ENCODE data around the gene PREX1. TPM values are rescaled to one million over a fixed set of nuclear protein-coding genes. Genes with fewer than 3 reads are reported as not detected.

PREX1 gene
- total and polyA plus RNA-seq, 2 donors (not counting 3 experiments of a cell fraction or from before 2014, with no cell fraction given): 51.3 to 72.9 TPM

GRCh38 chr20:48681873-48682426 is 145.8 kb downstream of the PREX1 start:
- Histone ChIP-seq H3K9me1 (replicated peaks; ENCODE audit: control insufficient read depth, extremely low read depth, insufficient read depth, low read length) (no peaks in the 10 kb centered on the region), H2AFZ (ENCODE audit: low read depth, low read length) (no peak overlapping the region), H3K4me3 (replicated peaks in 1 of 3; ENCODE audit: insufficient read depth in 1 of 3, low read depth in 1 of 3, low read length in 3 of 3) (no peak overlapping the region), H3K27ac (ENCODE audit: insufficient read depth, low read depth, low read length) (peak overlapping the region; percentile 34), H4K20me1 (replicated peaks; ENCODE audit: control insufficient read depth, extremely low read depth, insufficient read depth, low read length) (no peaks in the 10 kb centered on the region), H3K9me3 (replicated peaks; ENCODE audit: control insufficient read depth, insufficient read depth, low read length) (no peaks in the 10 kb centered on the region), H3K27me3 (ENCODE audit: control insufficient read depth in 2 of 2, insufficient read depth in 2 of 2, low read length in 2 of 2) (no peaks in the 10 kb centered on the region), H3K4me1 (ENCODE audit: control insufficient read depth, extremely low read depth, insufficient read depth, low read length) (peaks cover 51% of the 10 kb centered on the region), H3K79me2 (ENCODE audit: control insufficient read depth, insufficient read depth, low read length) (no peaks in the 10 kb centered on the region), H3K4me2 (ENCODE audit: insufficient read depth, low read length) (peak overlapping the region; percentile 33), H3K36me3 (ENCODE audit: control insufficient read depth in 2 of 2, extremely low read depth in 1 of 2, insufficient read depth in 2 of 2, low read length in 2 of 2) (peaks cover 12 to 14% of the 10 kb centered on the region in 2 experiments), H3K9ac (replicated peaks; ENCODE audit: extremely low read depth, insufficient read depth, low read length) (no peak overlapping the region)
- ChIA-PET CTCF (interaction anchor here (1.0 to 3.4 kb wide), 7 partner anchors 8 to 223 kb away, joined by 3 to 21 read pairs (median 8); no protein-coding TSS in a partner anchor), POLR2A (no interaction called here)
- TF ChIP-seq POLR2A (IDR thresholded peaks at IDR 0.05; ENCODE audit: low read depth, low read length): no peak
- dilution Hi-C loops (cut with MboI; ENCODE audit: extremely low pct_ligation_motif_present, low sequenced_read_pairs) (no loop called here), intact Hi-C loops (cut with micrococcal nuclease) (loop anchor here (1.0 to 5.0 kb wide), 3 partner anchors 12 to 145 kb away; partner anchors contain the start of gene PREX1)
- no peak for DNase-seq (ENCODE audit: low read depth, low spot score)
- FAIRE-seq: no peak
- no TSS peak for BruUV-seq (replicated peaks)

- H4K20me1 ChIP-seq (replicated peaks; ENCODE audit: control insufficient read depth, extremely low read depth, insufficient read depth, low read length): no peaks in the 10 kb centered on the region
- H3K36me3 ChIP-seq (ENCODE audit: control insufficient read depth in 2 of 2, extremely low read depth in 1 of 2, insufficient read depth in 2 of 2, low read length in 2 of 2): peaks cover 12 to 21% of the 10 kb centered on the region in 2 experiments
- TF ChIP-seq MYC (IDR thresholded peaks at IDR 0.05; ENCODE audit: low read depth, low read length): no peak
- no peak for TF ChIP-seq EZH2 (IDR thresholded peaks at IDR 0.05; ENCODE audit: borderline replicate concordance, low read depth, low read length, severe bottlenecking)
- TF ChIP-seq JUN (IDR thresholded peaks at IDR 0.05; ENCODE audit: borderline replicate concordance, insufficient read depth, insufficient read length, low read depth): no peak
- TF ChIP-seq POLR2AphosphoS5 (IDR thresholded peaks at IDR 0.05; ENCODE audit: insufficient read depth, low read depth, low read length): no peak
- no peak for TF ChIP-seq GATA2 (IDR thresholded peaks at IDR 0.05; ENCODE audit: insufficient read depth, insufficient read length, low read depth, low read length)
- no peak for TF ChIP-seq CTCF (IDR thresholded peaks at IDR 0.05; ENCODE audit: extremely low read depth in 1 of 2, insufficient read depth in 1 of 2, low read depth in 1 of 2, low read length in 2 of 2)
- no peak for TF ChIP-seq FOS (IDR thresholded peaks at IDR 0.05; ENCODE audit: borderline replicate concordance, insufficient read depth, low read length)
- no peak for TF ChIP-seq MAX (IDR thresholded peaks at IDR 0.05; ENCODE audit: insufficient read depth, insufficient read length)
- TF ChIP-seq POLR2A (IDR thresholded peaks at IDR 0.05; ENCODE audit: low read depth, low read length): no peak
- no peak overlapping the region for H3K4me2 ChIP-seq (ENCODE audit: insufficient read depth, low read length)
- CTCF ChIA-PET: interaction anchor here (3.4 kb wide), 1 partner anchor 24 kb away, joined by 21 read pairs; no protein-coding TSS in a partner anchor
- H3K9ac ChIP-seq (replicated peaks; ENCODE audit: extremely low read depth, insufficient read depth, low read length): no peak overlapping the region
- intact Hi-C loops (cut with micrococcal nuclease): loop anchor here (5.0 kb wide), 1 partner anchor 146 kb away; the partner anchor contains the start of gene PREX1
- dilution Hi-C loops (cut with MboI; ENCODE audit: extremely low pct_ligation_motif_present, low sequenced_read_pairs): no loop called here
- no peaks in the 10 kb centered on the region for H3K9me1 ChIP-seq (replicated peaks; ENCODE audit: control insufficient read depth, extremely low read depth, insufficient read depth, low read length)
- H3K79me2 ChIP-seq (ENCODE audit: control insufficient read depth, insufficient read depth, low read length): no peaks in the 10 kb centered on the region
- no peak overlapping the region for H3K4me3 ChIP-seq (replicated peaks in 1 of 3; ENCODE audit: insufficient read depth in 1 of 3, low read depth in 1 of 3, low read length in 3 of 3)
- no peaks in the 10 kb centered on the region for H3K27me3 ChIP-seq (ENCODE audit: control insufficient read depth in 2 of 2, insufficient read depth in 2 of 2, low read length in 2 of 2)
- no peak for FAIRE-seq
- H3K9me3 ChIP-seq (replicated peaks; ENCODE audit: control insufficient read depth, insufficient read depth, low read length): no peaks in the 10 kb centered on the region
- H3K4me1 ChIP-seq (ENCODE audit: control insufficient read depth, extremely low read depth, insufficient read depth, low read length): peaks cover 45% of the 10 kb centered on the region
- DNase-seq (ENCODE audit: low read depth, low spot score): no peak
- no peak overlapping the region for H2AFZ ChIP-seq (ENCODE audit: low read depth, low read length)
- no peak overlapping the region for H3K27ac ChIP-seq (ENCODE audit: insufficient read depth, low read depth, low read length)
- POLR2A ChIA-PET: no interaction called here
- no TSS peak for BruUV-seq (replicated peaks)
Measured at GRCh38 chr20:48681201-48681872, 146.5 kb downstream of the PREX1 start.
